AG09309 (cell line): Measurements from ENCODE around the gene PTPRG.

Experiments used
- DNase-seq: peaks from one replicate; pipeline ENCODE4 v3.0.0-alpha.2; 2010; ENCODE audit warnings: low read depth
- H3K4me3 ChIP-seq: 2 replicates; pipeline ENCODE4 v1.5.1; 2011; ENCODE audit warnings: mild to moderate bottlenecking, low read depth, low read length, moderate library complexity; ENCODE audit not compliant: control insufficient read depth
- CTCF ChIP-seq: IDR thresholded peaks from 2 replicates; pipeline ENCODE4 v1.5.1; 2011; ENCODE audit warnings: mild to moderate bottlenecking, low read depth, low read length, inconsistent platforms; ENCODE audit not compliant: insufficient read depth, control insufficient read depth; ENCODE audit errors: missing control alignments

Gene PTPRG

DNA sequence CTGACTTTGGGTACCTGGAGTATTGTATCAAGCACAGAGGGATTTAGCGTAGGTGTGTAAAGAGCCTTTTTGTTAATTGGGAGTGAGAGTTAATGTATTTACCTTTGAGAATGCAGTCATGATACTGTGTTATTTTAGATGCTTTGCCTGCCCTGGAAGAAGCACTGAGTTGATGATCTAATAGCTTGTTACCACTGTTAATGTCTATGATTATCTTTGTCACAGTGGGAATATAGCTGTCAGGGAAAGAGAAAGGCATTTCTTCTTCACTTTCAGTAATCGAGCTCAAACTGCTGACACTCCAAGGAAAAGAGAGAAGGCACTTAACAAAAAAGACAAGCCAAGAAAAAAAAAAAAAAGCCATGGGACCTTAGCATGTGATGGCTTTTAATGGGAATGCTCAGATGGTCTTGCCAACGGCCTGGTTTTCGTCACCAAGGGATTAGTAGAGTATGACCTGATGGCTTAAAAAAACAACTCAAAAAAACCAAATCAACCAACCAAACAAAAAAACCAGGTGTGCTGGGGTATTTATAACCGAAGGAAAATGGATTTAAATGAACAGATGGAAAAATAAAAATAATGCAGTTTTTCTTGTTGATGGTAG, 387.4 kb downstream of the PTPRG start:
- no peak for DNase-seq
- no peak overlapping the region for H3K4me3 ChIP-seq
- TF ChIP-seq CTCF = no peak

GRCh38 chr3:61954097-61954540, 392.7 kb downstream of the PTPRG start:
- peak; percentile 40 for DNase-seq
- TF ChIP-seq CTCF = no peak
- no peak overlapping the region for H3K4me3 ChIP-seq

DNA sequence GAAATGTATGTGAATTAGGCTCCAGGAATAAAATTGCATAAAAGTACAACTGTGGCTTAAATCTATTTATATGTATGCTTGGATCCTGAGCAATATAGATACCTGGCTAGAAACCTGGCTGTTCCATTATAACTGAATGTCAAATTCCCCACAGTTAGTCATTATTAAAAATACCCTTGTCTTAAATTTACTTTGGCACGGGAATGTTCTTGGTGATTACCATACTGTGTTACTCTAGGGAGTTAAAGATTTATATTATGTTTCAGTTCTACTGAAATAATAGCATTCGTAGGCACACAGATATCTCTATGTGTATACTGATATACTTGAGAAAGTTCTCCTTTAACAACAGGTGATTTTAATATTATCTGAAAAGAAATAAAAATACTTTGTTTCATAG, 394.1 kb downstream of the PTPRG start:
- no peak overlapping the region for H3K4me3 ChIP-seq
- DNase-seq = no peak
- TF ChIP-seq CTCF = no peak

- TF ChIP-seq CTCF = no peak
- no peak overlapping the region for H3K4me3 ChIP-seq
- peak; percentile 65 for DNase-seq
Measured at GRCh38 chr3:61956236-61956635, 394.9 kb downstream of the PTPRG start.

DNA sequence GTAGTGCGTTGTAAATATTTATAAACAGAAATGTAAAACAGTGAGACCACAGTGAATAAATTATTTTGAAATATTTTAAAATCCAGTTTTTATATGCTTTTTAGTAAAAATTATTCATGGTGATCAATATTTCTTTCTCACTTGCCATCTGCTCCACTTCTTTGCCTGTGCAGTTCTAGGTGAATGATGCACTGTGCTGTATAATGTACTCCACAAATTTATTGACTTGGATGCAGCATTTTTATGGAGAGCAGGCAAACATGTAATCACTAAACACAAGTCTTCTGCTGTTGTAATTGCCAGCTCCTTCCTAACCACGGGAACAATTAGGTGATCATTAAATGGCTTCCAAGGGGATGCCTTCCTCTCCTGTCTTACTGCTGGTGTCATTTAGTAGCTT, 395.9 kb downstream of the PTPRG start:
- no peak for TF ChIP-seq CTCF
- H3K4me3 ChIP-seq = no peak overlapping the region
- no peak for DNase-seq

GRCh38 chr3:61960976-61961375, 399.6 kb downstream of the PTPRG start:
- TF ChIP-seq CTCF = no peak
- no peak overlapping the region for H3K4me3 ChIP-seq
- no peak for DNase-seq

- no peak for TF ChIP-seq CTCF
- DNase-seq = no peak
- no peak overlapping the region for H3K4me3 ChIP-seq
Measured at GRCh38 chr3:61961900-61962299, 400.5 kb downstream of the PTPRG start.
